Thoracic aorta (tissue), 2 donors: ENCODE results near the gene CPXM1. TPM values are rescaled to one million over a fixed set of nuclear protein-coding genes. Genes with fewer than 3 reads are reported as not detected.
"Not testable (repeated sequence)": the region's sequence is repeated elsewhere in the genome, so short reads cannot be mapped to it uniquely, and the experiment has no call there.

ENCODE experiments used
- ATAC-seq: fragments of 150-250 bp; one replicate; pipeline ENCODE4 v1.8.0; 2017; ENCODE audit warnings: low read depth; ENCODE audit not compliant: insufficient number of reproducible peaks, low FRiP score
- DNase-seq: peaks from one replicate; pipeline ENCODE4 v3.0.0-alpha.2; 2020; ENCODE audit warnings: low spot score
- H3K27ac ChIP-seq, 2 donors: fragments of 200-600 bp; sonication (generic); 1 replicate in 1 of 2; 2 replicates in 1 of 2; pipeline ENCODE4 v1.5.1; 2016; ENCODE audit warnings: mild to moderate bottlenecking in 2 of 2, moderate library complexity in 2 of 2
- H3K27me3 ChIP-seq: fragments of 200-600 bp; sonication (generic); replicated peaks from 2 replicates; pipeline ENCODE4 v1.6.0; 2016; ENCODE audit warnings: mild to moderate bottlenecking; ENCODE audit not compliant: insufficient read depth
- H3K36me3 ChIP-seq: fragments of 200-600 bp; sonication (generic); one replicate; pipeline ENCODE4 v1.5.1; 2016
- H3K4me1 ChIP-seq, 2 donors: fragments of 200-600 bp; sonication (generic); 1 replicate in 1 of 2; 2 replicates in 1 of 2; pipeline versions ENCODE4 v1.5.1 to v1.6.0; 2016; ENCODE audit warnings: low read depth in 2 of 2, mild to moderate bottlenecking in 1 of 2; ENCODE audit not compliant: control insufficient read depth in 1 of 2
- H3K4me3 ChIP-seq: fragments of 200-600 bp; sonication (generic); 2 replicates; pipeline ENCODE4 v1.5.1; 2016; ENCODE audit warnings: mild to moderate bottlenecking
- H3K9me3 ChIP-seq: fragments of 200-600 bp; sonication (generic); 2 replicates; pipeline ENCODE4 v1.5.1; 2016
- total RNA-seq, 2 donors: library from RNA; depleted of rRNA; stranded (reverse); fragments of >200 nt; gene quantifications; one replicate each; pipeline versions ENCODE4 v1.1.0 to v1.2.3, GENCODE V29; 2016
- TF ChIP-seq, protein P1 (sequence below): fragments of 200-600 bp; sonication (generic); IDR thresholded peaks from one replicate; pipeline ENCODE4 v1.5.1; 2019; ENCODE audit warnings: antibody characterized with exemption

CPXM1 gene
- total RNA-seq, 2 donors from 2014 or later = not detected

DNA sequence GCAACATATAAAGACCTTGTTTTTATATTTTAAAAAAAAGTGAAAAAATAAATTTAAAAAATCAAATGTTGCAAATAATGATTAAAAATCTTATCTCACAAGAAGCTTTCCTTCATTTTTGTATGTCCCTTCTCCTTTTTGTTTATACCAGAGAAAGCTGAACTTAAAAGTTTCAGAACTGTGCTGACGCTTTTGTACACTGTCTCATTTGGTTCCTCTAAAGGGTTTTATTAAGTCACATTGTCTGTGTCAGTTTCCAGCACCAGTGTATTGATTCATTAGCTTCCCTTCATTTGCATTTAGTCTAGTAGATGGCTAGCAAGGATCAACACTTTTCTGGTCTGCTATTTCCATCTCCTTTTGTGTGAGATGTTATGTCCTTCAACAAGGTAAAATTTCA lies 33.3 kb upstream of the CPXM1 start:
- no peak overlapping the region for H3K4me3 ChIP-seq
- H3K27me3 ChIP-seq = no peaks in the 10 kb centered on the region
- no peaks in the 10 kb centered on the region for H3K9me3 ChIP-seq
- TF ChIP-seq, protein P1, sequence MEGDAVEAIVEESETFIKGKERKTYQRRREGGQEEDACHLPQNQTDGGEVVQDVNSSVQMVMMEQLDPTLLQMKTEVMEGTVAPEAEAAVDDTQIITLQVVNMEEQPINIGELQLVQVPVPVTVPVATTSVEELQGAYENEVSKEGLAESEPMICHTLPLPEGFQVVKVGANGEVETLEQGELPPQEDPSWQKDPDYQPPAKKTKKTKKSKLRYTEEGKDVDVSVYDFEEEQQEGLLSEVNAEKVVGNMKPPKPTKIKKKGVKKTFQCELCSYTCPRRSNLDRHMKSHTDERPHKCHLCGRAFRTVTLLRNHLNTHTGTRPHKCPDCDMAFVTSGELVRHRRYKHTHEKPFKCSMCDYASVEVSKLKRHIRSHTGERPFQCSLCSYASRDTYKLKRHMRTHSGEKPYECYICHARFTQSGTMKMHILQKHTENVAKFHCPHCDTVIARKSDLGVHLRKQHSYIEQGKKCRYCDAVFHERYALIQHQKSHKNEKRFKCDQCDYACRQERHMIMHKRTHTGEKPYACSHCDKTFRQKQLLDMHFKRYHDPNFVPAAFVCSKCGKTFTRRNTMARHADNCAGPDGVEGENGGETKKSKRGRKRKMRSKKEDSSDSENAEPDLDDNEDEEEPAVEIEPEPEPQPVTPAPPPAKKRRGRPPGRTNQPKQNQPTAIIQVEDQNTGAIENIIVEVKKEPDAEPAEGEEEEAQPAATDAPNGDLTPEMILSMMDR = no peak
- ATAC-seq = no peak
- H3K4me1 ChIP-seq = no peaks in the 10 kb centered on the region
- H3K27ac ChIP-seq = no peak overlapping the region
- H3K36me3 ChIP-seq = no peaks in the 10 kb centered on the region
- DNase-seq = no peak

DNA sequence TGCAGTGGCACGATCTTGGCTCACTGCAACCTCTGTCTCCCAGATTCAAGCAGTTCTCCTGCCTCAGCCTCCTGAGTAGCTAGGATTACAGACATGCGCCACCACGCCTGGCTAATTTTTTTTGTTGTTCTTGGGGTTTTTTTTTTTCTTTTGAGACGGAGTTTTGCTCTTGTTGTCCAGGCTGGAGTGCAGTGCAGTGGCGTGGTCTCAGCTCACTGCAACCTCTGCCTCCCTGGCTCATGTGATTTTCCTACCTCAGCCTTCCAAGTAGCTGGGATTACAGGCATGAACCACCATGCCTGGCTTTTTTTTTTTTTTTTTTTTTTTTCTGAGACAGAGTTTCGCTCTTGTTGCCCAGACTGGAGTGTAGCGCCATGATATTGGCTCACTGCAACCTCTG lies 30.8 kb upstream of the CPXM1 start:
- DNase-seq, H3K36me3 ChIP-seq, H3K27me3 ChIP-seq, H3K4me1 ChIP-seq, ATAC-seq, H3K4me3 ChIP-seq, H3K9me3 ChIP-seq, H3K27ac ChIP-seq: not testable (repeated sequence)

DNA sequence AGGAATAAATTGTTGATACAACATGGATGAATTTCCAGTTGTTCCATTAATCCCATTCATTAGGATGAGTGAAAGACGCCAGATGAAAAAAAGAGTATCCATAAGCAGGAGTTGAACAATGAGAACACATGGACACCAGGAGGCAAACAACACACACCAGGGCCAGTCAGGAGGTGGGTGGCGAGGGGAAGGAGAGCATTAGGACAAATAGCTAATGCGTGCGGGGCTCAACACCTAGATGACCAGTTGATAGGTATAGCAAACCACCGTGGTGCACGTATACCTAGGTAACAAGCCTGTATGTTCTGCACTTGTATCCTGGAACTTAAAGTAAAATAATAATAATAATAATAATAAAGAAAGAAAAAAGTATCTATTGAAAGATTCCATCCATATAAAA lies 28.9 kb upstream of the CPXM1 start:
- H3K27me3 ChIP-seq = no peaks in the 10 kb centered on the region
- ATAC-seq = no peak
- no peak overlapping the region for H3K4me3 ChIP-seq
- TF ChIP-seq, protein P1 = no peak
- no peak for DNase-seq
- H3K27ac ChIP-seq = no peak overlapping the region
- no peaks in the 10 kb centered on the region for H3K36me3 ChIP-seq
- H3K9me3 ChIP-seq = no peaks in the 10 kb centered on the region
- H3K4me1 ChIP-seq = no peaks in the 10 kb centered on the region

DNA sequence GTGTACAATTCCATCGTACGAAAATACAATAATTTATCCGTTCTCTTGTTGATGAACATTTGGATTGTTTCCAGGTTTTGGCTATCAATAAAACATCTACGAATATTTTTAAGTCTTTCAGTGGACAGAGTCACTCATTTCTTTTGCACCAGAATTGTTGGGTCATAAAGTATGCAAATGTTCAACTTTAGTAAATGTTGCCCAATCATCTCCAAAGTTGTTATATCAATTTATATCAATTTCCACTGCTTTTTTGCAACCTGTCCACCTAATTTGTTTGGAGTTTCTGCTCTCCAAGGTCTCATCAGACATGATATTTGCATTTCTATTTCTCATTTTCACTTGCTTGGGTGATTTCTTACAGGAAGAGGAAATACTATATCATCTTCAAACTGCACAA lies 26.2 kb upstream of the CPXM1 start:
- Histone ChIP-seq H3K27ac (no peak overlapping the region), H3K9me3 (no peaks in the 10 kb centered on the region), H3K27me3 (no peaks in the 10 kb centered on the region), H3K4me1 (no peaks in the 10 kb centered on the region), H3K4me3 (no peak overlapping the region), H3K36me3 (no peaks in the 10 kb centered on the region)
- ATAC-seq (no peak), DNase-seq (no peak)
- TF ChIP-seq, protein P1 = no peak

DNA sequence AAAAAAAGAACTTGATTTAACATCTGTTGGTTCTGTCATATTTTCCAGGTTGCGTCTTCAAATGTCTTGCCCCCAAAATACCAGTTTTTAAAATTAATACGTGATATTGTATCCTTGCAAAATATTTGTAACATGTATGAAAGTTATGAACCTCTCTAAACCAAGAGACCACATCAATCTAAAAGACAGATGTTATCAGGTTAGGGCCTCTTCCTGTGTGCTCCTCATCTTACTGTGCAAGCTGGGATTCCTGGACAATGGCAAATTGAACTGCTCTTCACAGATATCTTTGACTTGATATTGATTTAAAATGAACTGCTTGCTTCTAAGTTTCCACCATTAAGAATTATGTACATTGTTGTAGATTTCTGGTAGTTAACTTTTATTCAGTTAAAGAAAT lies 25.3 kb upstream of the CPXM1 start:
- DNase-seq = no peak
- no peaks in the 10 kb centered on the region for H3K4me1 ChIP-seq
- no peak overlapping the region for H3K27ac ChIP-seq
- ATAC-seq = no peak
- H3K27me3 ChIP-seq = no peaks in the 10 kb centered on the region
- H3K36me3 ChIP-seq = no peaks in the 10 kb centered on the region
- TF ChIP-seq, protein P1 = no peak
- H3K9me3 ChIP-seq = no peaks in the 10 kb centered on the region
- no peak overlapping the region for H3K4me3 ChIP-seq

DNA sequence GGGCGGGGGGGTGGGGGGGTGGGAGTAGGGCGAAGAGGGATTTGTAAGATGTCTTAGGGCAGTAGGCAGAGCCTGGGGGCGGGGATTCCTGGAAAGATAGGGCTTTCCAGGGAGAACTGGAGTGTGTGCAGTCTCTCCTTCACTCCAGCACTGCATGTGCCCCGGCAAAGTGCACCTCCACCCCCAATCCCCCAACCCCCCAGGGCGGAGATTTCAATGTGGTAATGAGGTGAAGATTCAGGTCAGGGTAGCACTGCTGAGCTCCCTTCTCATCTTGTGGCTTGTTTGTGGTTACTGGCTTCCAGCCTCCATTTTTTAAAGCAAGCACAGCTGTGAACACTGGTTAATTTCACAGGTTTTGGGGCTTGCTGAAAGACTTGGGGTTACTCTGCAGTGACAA lies 21.6 kb upstream of the CPXM1 start:
- no peak for DNase-seq
- Histone ChIP-seq H3K4me1 (peaks cover 0 to 9% of the 10 kb centered on the region in 2 donors), H3K27ac (no peak overlapping the region), H3K36me3 (no peaks in the 10 kb centered on the region), H3K27me3 (no peaks in the 10 kb centered on the region), H3K4me3 (no peak overlapping the region), H3K9me3 (no peaks in the 10 kb centered on the region)
- ATAC-seq = no peak
- TF ChIP-seq, protein P1 = no peak
